BJ (cell line): ENCODE results near the gene DRAM1. TPM values are rescaled to one million over a fixed set of nuclear protein-coding genes. Genes with fewer than 3 reads are reported as not detected.

Experiments used
- CTCF ChIA-PET: fragments of 350-600 bp; formaldehyde crosslinking; extraction: SDS; loops from one replicate; lab custom pipeline; 2021; ENCODE audit warnings: antibody characterized with exemption, inconsistent platforms; lab: Yijun Ruan, JAX
- POLR2A ChIA-PET: fragments of 300-600 bp; sonication (Branson Sonifier 250); formaldehyde crosslinking; extraction: SDS; loops from one replicate; lab custom pipeline; 2021; ENCODE audit warnings: antibody characterized with exemption; lab: Charles Lee
- DNase-seq: peaks from one replicate; pipeline ENCODE4 v3.0.0-alpha.2; 2011; ENCODE audit warnings: low read depth
- H3K27me3 ChIP-seq: 2 replicates; pipeline ENCODE4 v1.6.0; 2011; ENCODE audit warnings: low read length; ENCODE audit not compliant: control insufficient read depth, insufficient read depth
- H3K36me3 ChIP-seq: 2 replicates; pipeline ENCODE4 v1.5.1; 2011; ENCODE audit warnings: low read length; ENCODE audit not compliant: control insufficient read depth, insufficient read depth
- H3K4me3 ChIP-seq: 2 replicates; pipeline ENCODE4 v1.5.1; 2011; ENCODE audit warnings: low read depth, mild to moderate bottlenecking, control low read depth, low read length
- CTCF ChIP-seq: IDR thresholded peaks from 2 replicates; pipeline ENCODE4 v1.5.1; 2011; ENCODE audit warnings: low read depth, mild to moderate bottlenecking, control low read depth, inconsistent platforms, low read length, moderate library complexity; ENCODE audit not compliant: insufficient read depth
- polyA plus RNA-seq: library from polyadenylated mRNA; depleted of rRNA; stranded (reverse); fragments of >200 nt; gene quantifications from 2 replicates; pipeline ENCODE4 v1.2.3, GENCODE V29; 2011

The DRAM1 gene
- polyA plus RNA-seq, 1 experiment, result 99.4 TPM

- peak; percentile 37 for DNase-seq
- no peaks in the 10 kb centered on the region for H3K27me3 ChIP-seq
- peak; percentile 80 for TF ChIP-seq CTCF
- no peaks in the 10 kb centered on the region for H3K36me3 ChIP-seq
- POLR2A ChIA-PET, result interaction anchor here (0.8 kb wide), 1 partner anchor 18 kb away, joined by 4 read pairs; no protein-coding TSS in a partner anchor
- no peak overlapping the region for H3K4me3 ChIP-seq
- CTCF ChIA-PET, result interaction anchor here (0.6 to 4.3 kb wide), 27 partner anchors 11 to 943 kb away, joined by 3 to 22 read pairs (median 3); partner anchors contain the start of gene WASHC3
Observed at GRCh38 chr12:101939856-101940265, 62.5 kb downstream of the DRAM1 start.

GRCh38 chr12:101940400-101940950 is 63.1 kb downstream of the DRAM1 start:
- ChIA-PET POLR2A (no interaction called here), CTCF (interaction anchor here (0.6 to 4.3 kb wide), 29 partner anchors 11 to 943 kb away, joined by 3 to 22 read pairs (median 3); partner anchors contain the start of gene WASHC3)
- Histone ChIP-seq H3K27me3 (no peaks in the 10 kb centered on the region), H3K4me3 (no peak overlapping the region), H3K36me3 (no peaks in the 10 kb centered on the region)
- DNase-seq, result no peak
- no peak for TF ChIP-seq CTCF

DNA sequence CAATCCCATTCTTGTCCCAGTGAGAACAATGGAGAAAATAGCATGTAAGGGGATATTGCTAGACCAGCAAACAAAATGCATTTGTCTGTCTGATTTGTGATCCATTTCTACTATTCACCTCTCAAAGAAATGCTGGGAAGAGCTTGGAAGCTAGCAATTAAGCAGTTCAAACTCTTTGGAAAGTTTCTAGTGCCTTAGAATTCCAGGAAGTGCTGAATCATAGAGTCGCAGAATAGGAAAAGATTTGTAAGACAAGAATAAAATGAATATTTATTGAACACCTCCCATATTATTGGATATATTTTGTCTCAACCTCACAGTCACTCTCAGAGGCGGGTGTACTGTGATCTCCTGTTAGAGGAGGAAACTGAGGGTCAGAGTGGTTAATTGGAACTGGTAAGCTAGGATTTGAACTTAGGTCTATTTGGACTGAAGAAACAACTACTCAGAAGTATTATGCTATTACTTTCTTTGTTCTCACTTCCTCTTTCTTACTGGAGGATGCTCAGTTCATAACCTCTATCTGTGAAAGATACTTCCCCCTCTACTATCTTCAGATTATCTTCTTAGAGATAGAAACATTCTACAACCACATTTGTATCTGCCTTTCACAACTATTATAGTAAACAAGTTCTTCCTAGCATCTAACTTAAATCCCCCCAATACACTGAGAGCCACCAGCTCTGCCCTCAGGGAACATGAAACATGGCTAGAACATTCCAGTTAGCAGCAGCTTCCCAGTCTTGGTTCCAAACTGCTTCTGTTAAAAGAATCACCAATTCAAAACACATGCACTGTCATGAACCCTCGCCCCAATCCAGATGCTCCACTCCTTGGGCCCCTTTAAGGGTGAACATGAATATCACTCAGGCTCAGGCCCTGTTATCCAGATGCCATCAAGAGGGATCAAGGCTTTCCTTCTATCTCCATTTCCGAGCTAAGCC is 64.2 kb downstream of the DRAM1 start:
- ChIA-PET POLR2A (no interaction called here), CTCF (interaction anchor here (0.7 to 4.3 kb wide), 10 partner anchors 97 to 937 kb away, joined by 3 to 22 read pairs (median 3); no protein-coding TSS in a partner anchor)
- no peaks in the 10 kb centered on the region for H3K36me3 ChIP-seq
- no peaks in the 10 kb centered on the region for H3K27me3 ChIP-seq
- no peak overlapping the region for H3K4me3 ChIP-seq
- no peak for DNase-seq
- no peak for TF ChIP-seq CTCF

DNA sequence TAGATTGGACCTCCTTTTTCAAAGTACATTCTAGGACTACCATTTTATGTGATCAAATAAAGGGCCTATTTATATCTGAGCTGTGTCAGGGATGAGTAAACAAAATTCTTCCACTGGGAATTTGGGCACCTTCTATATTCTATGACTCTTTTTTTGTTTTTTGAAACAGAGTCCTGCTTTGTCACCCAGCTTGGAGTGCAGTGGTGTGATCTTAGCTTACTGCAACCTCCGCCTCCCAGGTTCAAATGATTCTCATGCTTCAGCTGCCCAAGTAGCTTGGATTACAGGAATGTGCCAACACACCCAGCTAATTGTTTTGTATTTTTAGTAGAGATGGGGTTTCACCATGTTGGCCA is 64.8 kb downstream of the DRAM1 start:
- CTCF ChIA-PET, result interaction anchor here (1.1 to 4.3 kb wide), 6 partner anchors 159 to 937 kb away, joined by 3 to 22 read pairs (median 6); no protein-coding TSS in a partner anchor
- TF ChIP-seq CTCF, result no peak
- no peaks in the 10 kb centered on the region for H3K27me3 ChIP-seq
- POLR2A ChIA-PET, result no interaction called here
- DNase-seq, result no peak
- H3K36me3 ChIP-seq, result no peaks in the 10 kb centered on the region
- no peak overlapping the region for H3K4me3 ChIP-seq
